IMR-90 (cell line): ENCODE results near the gene CTIF. TPM values are rescaled to one million over a fixed set of nuclear protein-coding genes. Genes with fewer than 3 reads are reported as not detected.

ENCODE experiments used
- ATAC-seq: fragments of 200-7000 bp; cut with Tn5 transposase; 2 replicates; pipeline ENCODE4 v1.9.1; 2020; ENCODE audit warnings: low read depth, mild to moderate bottlenecking, moderate library complexity
- BruUV-seq: library from RNA; stranded (reverse); fragments of 400-500 nt; replicated peaks from 2 replicates; lab custom pipeline; 2021; lab: Mats Ljungman, UMichigan
- CTCF ChIA-PET: fragments of 300-600 bp; formaldehyde crosslinking; extraction: SDS; loops from one replicate; lab custom pipeline; 2021; ENCODE audit warnings: antibody characterized with exemption; lab: Yijun Ruan, JAX
- POLR2A ChIA-PET: fragments of 300-600 bp; sonication (Branson Sonifier 250); formaldehyde crosslinking; loops from one replicate; lab custom pipeline; 2022; ENCODE audit warnings: antibody characterized with exemption; ENCODE audit not compliant: unreplicated experiment; lab: Charles Lee
- DNase-seq: peaks from one replicate; pipeline ENCODE4 v3.0.0; 2013
- H2AFZ ChIP-seq: replicated peaks from 2 replicates; pipeline ENCODE3; 2013; ENCODE audit warnings: low read length, mild to moderate bottlenecking; ENCODE audit not compliant: poor library complexity
- H2AK5ac ChIP-seq: 2 replicates; pipeline ENCODE4 v1.6.1; 2013; ENCODE audit warnings: low read depth, low read length, inconsistent platforms
- H2AK9ac ChIP-seq: replicated peaks from 2 replicates; pipeline ENCODE3; 2013; ENCODE audit warnings: mild to moderate bottlenecking, low read depth, low read length, moderate library complexity; ENCODE audit not compliant: poor library complexity
- H2BK120ac ChIP-seq: 2 replicates; pipeline ENCODE4 v1.6.1; 2013; ENCODE audit warnings: low read depth, low read length, inconsistent platforms
- H2BK15ac ChIP-seq: 3 replicates; pipeline ENCODE4 v1.6.1; 2013; ENCODE audit warnings: low read depth, low read length, inconsistent platforms
- H2BK20ac ChIP-seq: 2 replicates; pipeline ENCODE4 v1.6.1; 2013; ENCODE audit warnings: low read depth, mild to moderate bottlenecking, inconsistent platforms, low read length, moderate library complexity
- H2BK5ac ChIP-seq: 2 replicates; pipeline ENCODE4 v1.6.1; 2013; ENCODE audit warnings: mild to moderate bottlenecking, low read depth, low read length, inconsistent platforms; ENCODE audit not compliant: poor library complexity, severe bottlenecking
- H3K14ac ChIP-seq: replicated peaks from 2 replicates; pipeline ENCODE4 v1.6.1; 2013; ENCODE audit warnings: low read depth, low read length, inconsistent platforms
- H3K18ac ChIP-seq: 2 replicates; pipeline ENCODE4 v1.6.1; 2013; ENCODE audit warnings: low read depth, low read length, control low read depth
- H3K23ac ChIP-seq: 2 replicates; pipeline ENCODE4 v1.6.1; 2013; ENCODE audit warnings: low read depth, low read length, inconsistent platforms
- H3K27ac ChIP-seq: 2 replicates; pipeline ENCODE4 v1.5.1; 2013; ENCODE audit warnings: mild to moderate bottlenecking, control low read depth, low read length; ENCODE audit not compliant: insufficient read depth
- H3K27me3 ChIP-seq: 2 replicates; pipeline ENCODE4 v1.6.1; 2013; ENCODE audit warnings: low read length; ENCODE audit not compliant: control insufficient read depth, insufficient read depth
- H3K36me3 ChIP-seq: 2 replicates; pipeline ENCODE4 v1.6.1; 2013; ENCODE audit warnings: low read length, mixed read lengths; ENCODE audit not compliant: control insufficient read depth, insufficient read depth
- H3K4ac ChIP-seq: 2 replicates; pipeline ENCODE4 v1.6.1; 2013; ENCODE audit warnings: low read depth, low read length, inconsistent platforms
- H3K4me1 ChIP-seq: 2 replicates; pipeline ENCODE4 v1.6.1; 2013; ENCODE audit warnings: low read length, mixed read lengths; ENCODE audit not compliant: control insufficient read depth, insufficient read depth
- H3K4me2 ChIP-seq: 2 replicates; pipeline ENCODE4 v1.6.1; 2013; ENCODE audit warnings: low read depth, mild to moderate bottlenecking, control low read depth, low read length, moderate library complexity
- H3K4me3 ChIP-seq: 2 replicates; pipeline ENCODE4 v1.5.1; 2013; ENCODE audit warnings: low read depth, mild to moderate bottlenecking, control low read depth, low read length, moderate library complexity; ENCODE audit not compliant: insufficient read depth
- H3K56ac ChIP-seq: 2 replicates; pipeline ENCODE4 v1.6.1; 2013; ENCODE audit warnings: low read length, inconsistent platforms; ENCODE audit not compliant: insufficient read depth; ENCODE audit errors: extremely low read depth
- H3K79me1 ChIP-seq, 2 experiments: 2 replicates each; pipeline ENCODE4 v1.6.1; 2013; ENCODE audit warnings: low read length in 2 of 2, inconsistent platforms in 1 of 2, low read depth in 1 of 2
- H3K9ac ChIP-seq: 2 replicates; pipeline ENCODE4 v1.6.1; 2013; ENCODE audit warnings: low read depth, low read length, control low read depth
- H3K9me1 ChIP-seq: 2 replicates; pipeline ENCODE4 v1.6.1; 2013; ENCODE audit warnings: low read length, inconsistent platforms; ENCODE audit not compliant: insufficient read depth
- H3K9me3 ChIP-seq: 2 replicates; pipeline ENCODE4 v1.6.1; 2013; ENCODE audit warnings: low read length; ENCODE audit not compliant: control insufficient read depth, insufficient read depth
- H4K20me1 ChIP-seq: 2 replicates; pipeline ENCODE4 v1.6.1; 2013; ENCODE audit warnings: low read length, inconsistent platforms; ENCODE audit not compliant: insufficient read depth
- H4K5ac ChIP-seq: 2 replicates; pipeline ENCODE4 v1.6.1; 2013; ENCODE audit warnings: mild to moderate bottlenecking, low read depth, low read length, control low read depth
- H4K8ac ChIP-seq, 2 experiments: 2 replicates each; pipeline ENCODE4 v1.6.1; 2013; ENCODE audit warnings: low read depth in 2 of 2, low read length in 2 of 2, control low read depth in 1 of 2, inconsistent platforms in 1 of 2
- H4K91ac ChIP-seq: 2 replicates; pipeline ENCODE4 v1.6.1; 2013; ENCODE audit warnings: low read depth, low read length, inconsistent platforms; ENCODE audit not compliant: insufficient read depth
- CEBPB ChIP-seq: IDR thresholded peaks from 2 replicates; pipeline ENCODE4 v1.6.1; 2012; ENCODE audit warnings: low read depth, low read length, improper control_type of control experiment
- CTCF ChIP-seq: conservative IDR thresholded peaks from 2 replicates; pipeline ENCODE4 v1.5.1; 2012; ENCODE audit warnings: mild to moderate bottlenecking, low read depth, low read length, improper control_type of control experiment
- ELK1 ChIP-seq: fragments of 150-350 bp; IDR thresholded peaks from 2 replicates; pipeline ENCODE4 v1.6.1; 2016; ENCODE audit warnings: low read depth, mild to moderate bottlenecking, low read length, moderate library complexity, borderline replicate concordance
- FOS ChIP-seq: fragments of 150-350 bp; IDR thresholded peaks from 2 replicates; pipeline ENCODE4 v1.6.1; 2016; ENCODE audit warnings: low read depth, low read length
- MAFK ChIP-seq: IDR thresholded peaks from 2 replicates; pipeline ENCODE4 v1.6.1; 2012; ENCODE audit warnings: low read depth, low read length, improper control_type of control experiment
- MAZ ChIP-seq: IDR thresholded peaks from 2 replicates; pipeline ENCODE4 v1.6.1; 2012; ENCODE audit warnings: low read depth, mild to moderate bottlenecking, low read length, improper control_type of control experiment, moderate library complexity, borderline replicate concordance
- MXI1 ChIP-seq: IDR thresholded peaks from 2 replicates; pipeline ENCODE4 v1.6.1; 2012; ENCODE audit warnings: low read depth, mild to moderate bottlenecking, low read length, moderate library complexity, borderline replicate concordance
- RAD21 ChIP-seq: IDR thresholded peaks from 2 replicates; pipeline ENCODE4 v1.6.1; 2012; ENCODE audit warnings: low read length, improper control_type of control experiment
- RCOR1 ChIP-seq: IDR thresholded peaks from 2 replicates; pipeline ENCODE4 v1.6.1; 2012; ENCODE audit warnings: mild to moderate bottlenecking, low read length, improper control_type of control experiment; ENCODE audit not compliant: insufficient replicate concordance
- RFX5 ChIP-seq: IDR thresholded peaks from 2 replicates; pipeline ENCODE4 v1.8.0; 2012; ENCODE audit warnings: low read depth, mild to moderate bottlenecking, low read length, moderate library complexity
- USF2 ChIP-seq: fragments of 150-350 bp; IDR thresholded peaks from 2 replicates; pipeline ENCODE4 v1.6.1; 2017; ENCODE audit warnings: mild to moderate bottlenecking, antibody characterized with exemption, low read length, low read depth
- WGBS, 2 experiments: methylation state at CpG; one replicate each; pipeline versions ENCODE4 v1.1.5 to v1.1.7; 2013; ENCODE audit warnings: missing lambda C conversion rate in 2 of 2; ENCODE audit not compliant: insufficient read length in 1 of 2; ENCODE audit errors: extremely low coverage in 2 of 2; 5-methylcytosine and 5-hydroxymethylcytosine counted together
- dilution Hi-C: fragments of 300-500 bp; cut with HindIII; formaldehyde crosslinking; loops from one replicate; pipeline ENCODE4 v1.14.3; 2018; ENCODE audit warnings: low sequenced_read_pairs; ENCODE audit not compliant: unreplicated experiment
- in situ Hi-C: fragments of 300-500 bp; cut with MboI; formaldehyde crosslinking; loops from 3 replicates; pipeline ENCODE4 v1.14.3; 2019; ENCODE audit warnings: low sequenced_read_pairs, inconsistent platforms, mixed read lengths
- intact Hi-C: fragments of 100-400 bp; cut with micrococcal nuclease; formaldehyde crosslinking; loops from 2 replicates; pipeline ENCODE4 v1.10.0; 2022
- polyA plus RNA-seq, 3 experiments: library from polyadenylated mRNA; depleted of rRNA; stranded (reverse); fragments of >200 nt; gene quantifications; 2 replicates each; pipeline ENCODE4 v1.2.3, GENCODE V29; 2012; ENCODE audit warnings: low replicate concordance in 1 of 3
- total RNA-seq: library from RNA; depleted of rRNA; stranded (reverse); fragments of >200 nt; gene quantifications from 2 replicates; pipeline ENCODE4 v1.2.3, GENCODE V29; 2012

CTIF gene
- total and polyA plus RNA-seq, 2 of the 4 experiments (the other 2 are of a cell fraction): 25.1 to 57.0 TPM

GRCh38 chr18:48637081-48637990, 98.5 kb downstream of the CTIF start:
- H3K56ac ChIP-seq: no peak overlapping the region
- H4K8ac ChIP-seq: no peak overlapping the region
- WGBS, 2 experiments: 86% methylated on average over 8 of the region's 20 CpGs; no CpG with 5 or more reads in 1 of the 2 experiments
- no TSS peak for BruUV-seq
- no peak overlapping the region for H2AK5ac ChIP-seq
- H3K4me3 ChIP-seq: no peak overlapping the region
- H2BK120ac ChIP-seq: no peak overlapping the region
- H3K4me1 ChIP-seq: peaks cover 24% of the 10 kb centered on the region
- H2BK5ac ChIP-seq: no peak overlapping the region
- H4K5ac ChIP-seq: no peak overlapping the region
- ChIA-PET CTCF (no interaction called here), POLR2A (no interaction called here)
- no peak overlapping the region for H2BK20ac ChIP-seq
- dilution Hi-C loops: no loop called here
- H4K20me1 ChIP-seq: peaks cover 31% of the 10 kb centered on the region
- H3K27ac ChIP-seq: no peak overlapping the region
- H3K9ac ChIP-seq: no peak overlapping the region
- peaks cover 57% of the 10 kb centered on the region for H3K9me1 ChIP-seq
- H3K23ac ChIP-seq: no peak overlapping the region
- no peak overlapping the region for H4K91ac ChIP-seq
- H3K79me1 ChIP-seq: peaks cover 54 to 98% of the 10 kb centered on the region in 2 experiments
- H3K4me2 ChIP-seq: no peak overlapping the region
- H3K9me3 ChIP-seq: no peaks in the 10 kb centered on the region
- ATAC-seq: no peak
- no peak overlapping the region for H3K18ac ChIP-seq
- peaks cover 22% of the 10 kb centered on the region for H3K36me3 ChIP-seq
- TF ChIP-seq MXI1 (no peak), FOS (no peak), MAFK (no peak), RAD21 (no peak), CEBPB (no peak), RFX5 (no peak), USF2 (no peak), RCOR1 (no peak), ELK1 (no peak), CTCF (no peak), MAZ (no peak)
- no peak overlapping the region for H2BK15ac ChIP-seq
- in situ Hi-C loops: loop anchor here (25.0 kb wide), 1 partner anchor 1650 kb away; the partner anchor contains the start of genes CXXC1 and MBD1
- H3K4ac ChIP-seq: no peak overlapping the region
- H2AFZ ChIP-seq: no peak overlapping the region
- H3K14ac ChIP-seq: no peak overlapping the region
- H3K27me3 ChIP-seq: no peaks in the 10 kb centered on the region
- DNase-seq: no peak
- H2AK9ac ChIP-seq: no peak overlapping the region
- intact Hi-C loops: no loop called here
